ENCODE data around the gene SPATA3.
"Not testable (repeated sequence)": the region's sequence is repeated elsewhere in the genome, so short reads cannot be mapped to it uniquely, and the experiment has no call there.

SPATA3 gene

DNA sequence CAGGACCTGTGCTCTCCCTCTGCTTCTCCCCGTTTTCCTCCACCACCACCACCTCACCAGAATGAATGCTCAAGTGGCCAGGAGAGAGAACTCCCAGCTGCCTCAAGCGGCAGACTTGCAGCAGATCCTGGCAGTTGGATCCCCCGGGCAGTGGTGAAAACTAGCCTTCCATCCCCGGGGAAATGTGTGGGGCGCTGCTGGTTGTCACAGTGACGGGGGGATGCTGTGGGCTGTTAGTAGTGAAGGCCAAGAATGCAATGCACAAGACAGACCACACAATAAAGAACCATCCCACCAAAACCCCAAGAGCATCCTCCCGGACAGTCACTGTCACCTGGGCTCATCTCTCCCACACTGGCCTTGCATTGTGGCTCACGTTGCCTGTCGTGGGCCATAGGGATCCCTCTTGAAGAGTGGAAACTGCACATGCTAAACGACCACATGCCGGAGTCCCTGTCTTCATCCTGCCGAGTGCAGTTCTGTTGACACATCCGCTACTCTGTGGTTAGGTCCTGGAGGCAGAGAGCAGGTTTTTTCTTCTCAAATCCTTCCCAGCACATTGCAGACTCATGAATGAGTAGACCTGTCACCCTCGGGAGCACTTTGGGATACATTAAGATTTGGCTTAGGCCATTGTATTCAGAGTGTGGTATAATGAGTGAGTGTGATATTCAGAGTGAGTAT, 13.5 kb downstream of the SPATA3 start:
- Histone ChIP-seq H3K4me1 (ENCODE audit: control insufficient read depth, insufficient read depth, low read length, unreplicated experiment) (no peaks in the 10 kb centered on the region), H3K36me3 (ENCODE audit: insufficient read depth, low read length) (no peaks in the 10 kb centered on the region), H3K79me2 (ENCODE audit: control insufficient read depth, insufficient read depth, low read length, unreplicated experiment) (no peaks in the 10 kb centered on the region), H2AFZ (ENCODE audit: low read length, unreplicated experiment) (no peak overlapping the region), H3K27me3 (ENCODE audit: insufficient read depth, low read length) (peaks cover 75% of the 10 kb centered on the region), H3K4me3 (ENCODE audit: low read depth, low read length) (no peak overlapping the region), H3K27ac (ENCODE audit: low read depth, low read length) (no peak overlapping the region)

DNA sequence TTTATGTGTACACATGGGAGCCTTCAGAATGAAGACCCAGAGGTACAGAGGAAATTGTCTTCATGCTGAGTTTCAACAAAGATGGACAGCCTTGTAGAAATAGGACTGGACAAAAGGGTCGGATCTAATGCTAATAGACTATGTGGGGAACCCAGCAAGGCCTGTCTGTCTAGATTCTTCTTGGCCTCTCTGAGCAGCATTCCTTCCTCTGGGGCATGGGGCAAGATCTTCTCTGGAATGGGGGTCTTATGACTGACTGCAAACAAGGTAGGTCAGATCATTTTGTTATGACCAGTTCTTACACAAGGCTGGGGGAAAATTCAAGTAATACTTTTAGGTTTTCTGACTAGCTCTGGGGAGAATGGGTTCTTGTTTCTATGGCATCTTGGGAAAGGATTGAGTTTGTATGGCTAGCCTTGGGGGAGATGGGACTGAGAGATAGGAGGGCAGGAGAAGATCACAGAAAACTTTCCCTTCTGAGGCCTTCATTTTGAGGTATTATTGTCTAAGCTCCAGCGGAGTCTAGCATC, 14.3 kb downstream of the SPATA3 start:
- no peak overlapping the region for H3K4me3 ChIP-seq (ENCODE audit: low read depth, low read length)
- no peaks in the 10 kb centered on the region for H3K79me2 ChIP-seq (ENCODE audit: control insufficient read depth, insufficient read depth, low read length, unreplicated experiment)
- H3K27me3 ChIP-seq (ENCODE audit: insufficient read depth, low read length): peaks cover 82% of the 10 kb centered on the region
- H2AFZ ChIP-seq (ENCODE audit: low read length, unreplicated experiment): no peak overlapping the region
- no peaks in the 10 kb centered on the region for H3K36me3 ChIP-seq (ENCODE audit: insufficient read depth, low read length)
- H3K4me1 ChIP-seq (ENCODE audit: control insufficient read depth, insufficient read depth, low read length, unreplicated experiment): no peaks in the 10 kb centered on the region
- no peak overlapping the region for H3K27ac ChIP-seq (ENCODE audit: low read depth, low read length)

DNA sequence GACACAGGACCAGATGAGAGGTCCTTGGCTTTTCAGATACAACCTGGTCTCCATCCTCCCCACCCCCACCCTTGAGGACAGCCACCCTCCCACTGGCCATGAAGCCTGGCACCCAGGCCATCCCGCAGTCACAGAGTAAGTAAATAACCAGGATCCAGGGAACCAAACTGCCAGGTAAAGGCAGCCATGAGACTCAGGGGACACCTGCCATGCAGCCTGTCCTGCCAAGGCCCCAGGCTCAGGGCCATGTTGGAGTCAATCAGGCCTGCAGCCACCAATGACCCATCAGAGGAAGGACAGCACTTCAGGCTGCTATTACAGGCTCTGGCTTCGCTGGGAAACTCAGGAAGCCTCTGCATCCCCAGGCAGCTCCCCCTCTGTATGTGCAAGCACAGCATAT, 15.6 kb downstream of the SPATA3 start:
- Histone ChIP-seq H3K4me1 (ENCODE audit: control insufficient read depth, insufficient read depth, low read length, unreplicated experiment) (no peaks in the 10 kb centered on the region), H3K27me3 (ENCODE audit: insufficient read depth, low read length) (peaks cover 88% of the 10 kb centered on the region), H2AFZ (ENCODE audit: low read length, unreplicated experiment) (no peak overlapping the region), H3K27ac (ENCODE audit: low read depth, low read length) (no peak overlapping the region), H3K4me3 (ENCODE audit: low read depth, low read length) (no peak overlapping the region), H3K79me2 (ENCODE audit: control insufficient read depth, insufficient read depth, low read length, unreplicated experiment) (no peaks in the 10 kb centered on the region), H3K36me3 (ENCODE audit: insufficient read depth, low read length) (no peaks in the 10 kb centered on the region)

DNA sequence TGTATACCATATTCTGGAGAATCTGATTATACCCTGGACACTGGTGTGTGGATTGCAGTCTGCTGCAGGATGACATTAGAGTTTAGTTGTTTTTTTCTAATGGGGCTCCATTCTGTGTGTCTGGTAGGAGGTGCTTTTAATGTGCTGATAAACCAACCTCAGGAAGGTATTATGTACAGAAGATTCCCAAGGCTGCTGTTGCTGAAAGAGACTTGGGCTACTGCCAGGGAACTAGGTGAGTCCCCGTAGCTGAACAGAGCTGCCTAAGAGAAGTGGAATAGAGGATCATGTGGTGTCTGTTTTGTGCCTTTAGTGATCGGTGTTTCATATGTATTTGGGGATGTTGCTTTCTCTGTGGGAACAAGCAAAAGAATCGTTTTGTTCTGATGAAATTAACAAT, 16.5 kb downstream of the SPATA3 start:
- H3K4me3 ChIP-seq (ENCODE audit: low read depth, low read length): no peak overlapping the region
- H3K27me3 ChIP-seq (ENCODE audit: insufficient read depth, low read length): peaks cover 87% of the 10 kb centered on the region
- H2AFZ ChIP-seq (ENCODE audit: low read length, unreplicated experiment): no peak overlapping the region
- no peaks in the 10 kb centered on the region for H3K4me1 ChIP-seq (ENCODE audit: control insufficient read depth, insufficient read depth, low read length, unreplicated experiment)
- no peak overlapping the region for H3K27ac ChIP-seq (ENCODE audit: low read depth, low read length)
- no peaks in the 10 kb centered on the region for H3K36me3 ChIP-seq (ENCODE audit: insufficient read depth, low read length)
- H3K79me2 ChIP-seq (ENCODE audit: control insufficient read depth, insufficient read depth, low read length, unreplicated experiment): no peaks in the 10 kb centered on the region

DNA sequence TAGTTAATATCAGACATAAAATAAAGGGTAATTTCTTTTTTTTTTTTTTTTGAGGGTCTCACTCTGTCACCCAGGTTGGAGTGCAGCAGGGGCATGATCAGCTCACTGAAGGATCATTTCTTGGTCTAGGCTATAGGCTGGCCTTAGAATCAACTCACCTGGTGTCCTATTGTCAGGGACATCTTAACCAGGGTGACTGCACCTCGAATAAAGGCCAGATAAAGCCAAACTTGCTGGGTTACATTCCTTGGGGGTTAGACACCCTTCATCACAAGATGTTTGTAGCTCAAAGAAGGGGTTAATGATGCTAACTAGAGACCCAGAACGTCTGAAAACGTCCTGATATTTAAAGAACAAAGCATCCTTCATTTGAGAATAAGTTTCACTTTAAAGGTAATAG, 17.9 kb downstream of the SPATA3 start:
- no peaks in the 10 kb centered on the region for H3K4me1 ChIP-seq (ENCODE audit: control insufficient read depth, insufficient read depth, low read length, unreplicated experiment)
- H3K27ac ChIP-seq (ENCODE audit: low read depth, low read length): no peak overlapping the region
- H3K79me2 ChIP-seq (ENCODE audit: control insufficient read depth, insufficient read depth, low read length, unreplicated experiment): no peaks in the 10 kb centered on the region
- H3K27me3 ChIP-seq (ENCODE audit: insufficient read depth, low read length): peaks cover 80% of the 10 kb centered on the region
- no peak overlapping the region for H3K4me3 ChIP-seq (ENCODE audit: low read depth, low read length)
- no peaks in the 10 kb centered on the region for H3K36me3 ChIP-seq (ENCODE audit: insufficient read depth, low read length)
- H2AFZ ChIP-seq (ENCODE audit: low read length, unreplicated experiment): no peak overlapping the region

GRCh38 chr2:231015478-231015877, 19.6 kb downstream of the SPATA3 start:
- peaks cover 72% of the 10 kb centered on the region for H3K27me3 ChIP-seq (ENCODE audit: insufficient read depth, low read length)
- H3K79me2 ChIP-seq (ENCODE audit: control insufficient read depth, insufficient read depth, low read length, unreplicated experiment): no peaks in the 10 kb centered on the region
- no peaks in the 10 kb centered on the region for H3K4me1 ChIP-seq (ENCODE audit: control insufficient read depth, insufficient read depth, low read length, unreplicated experiment)
- no peak overlapping the region for H2AFZ ChIP-seq (ENCODE audit: low read length, unreplicated experiment)
- H3K4me3 ChIP-seq (ENCODE audit: low read depth, low read length): no peak overlapping the region
- no peaks in the 10 kb centered on the region for H3K36me3 ChIP-seq (ENCODE audit: insufficient read depth, low read length)
- H3K27ac ChIP-seq (ENCODE audit: low read depth, low read length): no peak overlapping the region

DNA sequence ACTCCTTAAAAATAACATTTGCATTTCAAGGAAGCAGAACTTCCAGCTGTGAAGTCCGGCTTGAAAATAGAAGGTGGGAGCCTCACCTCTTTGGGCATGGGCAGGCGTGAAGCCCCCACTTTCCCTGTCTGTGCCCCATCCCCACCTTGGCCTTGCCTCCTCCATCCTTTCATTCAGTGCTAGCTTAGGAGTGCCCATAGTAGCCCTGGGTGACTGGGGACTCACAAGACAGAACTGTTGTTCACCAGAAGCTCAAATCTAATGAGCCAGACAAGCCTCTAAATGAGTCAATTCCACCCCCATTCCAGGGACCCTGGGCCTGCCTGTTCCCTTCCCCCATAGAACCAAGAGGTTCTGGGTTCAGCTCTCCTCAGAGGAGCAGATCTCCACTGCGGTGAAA, 20.0 kb downstream of the SPATA3 start:
- Histone ChIP-seq H3K36me3 (ENCODE audit: insufficient read depth, low read length) (no peaks in the 10 kb centered on the region), H3K79me2 (ENCODE audit: control insufficient read depth, insufficient read depth, low read length, unreplicated experiment) (no peaks in the 10 kb centered on the region), H3K4me3 (ENCODE audit: low read depth, low read length) (no peak overlapping the region), H3K27me3 (ENCODE audit: insufficient read depth, low read length) (peaks cover 75% of the 10 kb centered on the region), H3K4me1 (ENCODE audit: control insufficient read depth, insufficient read depth, low read length, unreplicated experiment) (no peaks in the 10 kb centered on the region), H2AFZ (ENCODE audit: low read length, unreplicated experiment) (no peak overlapping the region), H3K27ac (ENCODE audit: low read depth, low read length) (no peak overlapping the region)

GRCh38 chr2:231016566-231017230, 20.8 kb downstream of the SPATA3 start:
- no peaks in the 10 kb centered on the region for H3K36me3 ChIP-seq (ENCODE audit: insufficient read depth, low read length)
- peaks cover 77% of the 10 kb centered on the region for H3K27me3 ChIP-seq (ENCODE audit: insufficient read depth, low read length)
- H3K27ac ChIP-seq (ENCODE audit: low read depth, low read length): no peak overlapping the region

DNA sequence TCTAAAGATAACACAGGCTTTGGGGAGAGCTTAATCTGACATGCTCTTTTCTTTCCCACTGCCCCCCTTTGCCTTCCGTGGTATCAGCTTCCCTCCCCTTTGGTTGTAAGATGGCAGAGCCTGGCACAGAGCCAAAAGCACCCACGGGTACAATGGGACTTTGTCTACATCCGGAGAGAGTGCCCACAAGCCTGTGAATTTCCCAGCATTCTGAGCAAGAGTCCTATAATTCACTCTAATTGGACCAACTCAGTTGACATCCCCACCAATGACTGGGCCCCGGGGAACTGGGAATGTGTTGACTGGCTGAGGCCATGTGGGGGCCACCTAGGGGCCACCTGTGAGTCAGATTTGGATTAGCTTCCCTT, 21.3 kb downstream of the SPATA3 start:
- H3K27ac ChIP-seq (ENCODE audit: low read depth, low read length): no peak overlapping the region
- no peak overlapping the region for H3K4me3 ChIP-seq (ENCODE audit: low read depth, low read length)
- no peak overlapping the region for H2AFZ ChIP-seq (ENCODE audit: low read length, unreplicated experiment)
- no peaks in the 10 kb centered on the region for H3K4me1 ChIP-seq (ENCODE audit: control insufficient read depth, insufficient read depth, low read length, unreplicated experiment)
- no peaks in the 10 kb centered on the region for H3K36me3 ChIP-seq (ENCODE audit: insufficient read depth, low read length)
- H3K79me2 ChIP-seq (ENCODE audit: control insufficient read depth, insufficient read depth, low read length, unreplicated experiment): no peaks in the 10 kb centered on the region
- peaks cover 76% of the 10 kb centered on the region for H3K27me3 ChIP-seq (ENCODE audit: insufficient read depth, low read length)

More at GRCh38 chr2:231016566-231017230, 20.8 kb downstream of the SPATA3 start:
- Histone ChIP-seq H3K4me3 (ENCODE audit: low read depth, low read length) (no peak overlapping the region), H3K4me1 (ENCODE audit: control insufficient read depth, insufficient read depth, low read length, unreplicated experiment) (no peaks in the 10 kb centered on the region), H3K79me2 (ENCODE audit: control insufficient read depth, insufficient read depth, low read length, unreplicated experiment) (no peaks in the 10 kb centered on the region), H2AFZ (ENCODE audit: low read length, unreplicated experiment) (no peak overlapping the region)

DNA sequence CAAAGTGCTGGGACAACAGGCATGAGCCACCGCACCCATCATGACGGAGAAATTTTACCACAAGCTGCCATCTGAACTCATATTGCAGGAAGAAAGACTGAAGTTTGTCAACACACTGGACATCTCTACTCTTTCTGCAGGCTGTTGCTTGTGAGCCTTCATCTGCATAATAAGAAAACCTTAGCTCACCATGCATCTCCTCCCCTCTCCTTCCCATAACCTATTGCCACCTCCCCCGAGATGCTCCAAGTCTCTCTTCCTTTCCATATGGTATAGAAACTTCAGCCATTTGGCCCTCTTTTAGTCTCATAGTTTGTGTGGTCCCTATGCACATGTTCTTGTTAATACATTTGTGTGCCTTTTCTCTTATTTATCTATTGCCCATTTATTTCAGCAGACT, 22.3 kb downstream of the SPATA3 start:
- Histone ChIP-seq H3K36me3 (ENCODE audit: insufficient read depth, low read length) (no peaks in the 10 kb centered on the region), H3K4me3 (ENCODE audit: low read depth, low read length) (no peak overlapping the region), H3K27ac (ENCODE audit: low read depth, low read length) (no peak overlapping the region), H2AFZ (ENCODE audit: low read length, unreplicated experiment) (no peak overlapping the region), H3K4me1 (ENCODE audit: control insufficient read depth, insufficient read depth, low read length, unreplicated experiment) (no peaks in the 10 kb centered on the region), H3K79me2 (ENCODE audit: control insufficient read depth, insufficient read depth, low read length, unreplicated experiment) (no peaks in the 10 kb centered on the region), H3K27me3 (ENCODE audit: insufficient read depth, low read length) (peaks cover 68% of the 10 kb centered on the region)

- H3K27ac ChIP-seq (ENCODE audit: low read depth, low read length); H3K79me2 ChIP-seq (ENCODE audit: control insufficient read depth, insufficient read depth, low read length, unreplicated experiment); H2AFZ ChIP-seq (ENCODE audit: low read length, unreplicated experiment); H3K4me1 ChIP-seq (ENCODE audit: control insufficient read depth, insufficient read depth, low read length, unreplicated experiment); H3K4me3 ChIP-seq (ENCODE audit: low read depth, low read length); H3K36me3 ChIP-seq (ENCODE audit: insufficient read depth, low read length): not testable (repeated sequence)
- H3K27me3 ChIP-seq (ENCODE audit: insufficient read depth, low read length): peaks cover 73% of the 10 kb centered on the region
Measured at GRCh38 chr2:231025059-231025458, 29.1 kb downstream of the SPATA3 start.

Data from ACC112 (cell line).